ENCODE measurements around the gene FCHSD2.

FCHSD2 gene

DNA sequence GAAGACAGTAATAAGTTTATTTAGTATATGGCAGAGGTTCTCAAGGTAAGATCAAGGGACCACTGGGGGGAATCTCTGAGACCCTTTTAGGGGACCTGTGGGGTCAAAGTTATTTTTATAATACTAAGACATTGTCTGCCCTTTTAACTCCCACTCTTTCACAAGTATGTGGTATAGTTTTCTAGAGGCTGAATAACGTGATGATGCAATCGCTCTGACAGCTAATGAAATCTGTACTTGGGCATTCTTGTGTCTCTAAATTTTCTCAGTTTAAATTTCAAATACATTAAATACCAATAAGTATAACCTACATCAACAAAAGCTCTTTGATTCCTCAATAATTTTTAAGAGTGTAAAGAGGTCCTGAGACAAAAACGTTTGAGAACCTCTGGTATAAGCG lies 180.0 kb downstream of the FCHSD2 start:
- no peak for FAIRE-seq

- no peak for FAIRE-seq
Measured at GRCh38 chr11:72959998-72960731, 182.0 kb downstream of the FCHSD2 start.

DNA sequence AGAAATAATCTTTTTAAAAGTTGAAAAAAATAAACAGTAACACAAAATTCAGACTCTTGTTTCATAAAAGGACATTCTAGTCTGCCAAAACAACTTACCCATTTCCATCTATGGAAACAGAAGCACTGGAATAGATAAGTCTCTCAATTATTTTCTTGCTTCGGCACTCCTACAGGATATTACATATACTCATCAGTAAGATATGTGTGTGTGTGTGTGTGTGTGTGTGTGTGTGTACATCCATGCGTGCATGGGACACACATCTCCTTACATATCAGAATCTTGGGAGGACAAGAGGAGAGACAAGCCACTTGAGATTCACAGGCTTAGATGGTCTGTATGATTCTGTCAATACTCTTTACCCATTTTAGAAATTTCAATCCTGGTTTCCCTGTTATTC lies 183.3 kb downstream of the FCHSD2 start:
- no peak for FAIRE-seq

DNA sequence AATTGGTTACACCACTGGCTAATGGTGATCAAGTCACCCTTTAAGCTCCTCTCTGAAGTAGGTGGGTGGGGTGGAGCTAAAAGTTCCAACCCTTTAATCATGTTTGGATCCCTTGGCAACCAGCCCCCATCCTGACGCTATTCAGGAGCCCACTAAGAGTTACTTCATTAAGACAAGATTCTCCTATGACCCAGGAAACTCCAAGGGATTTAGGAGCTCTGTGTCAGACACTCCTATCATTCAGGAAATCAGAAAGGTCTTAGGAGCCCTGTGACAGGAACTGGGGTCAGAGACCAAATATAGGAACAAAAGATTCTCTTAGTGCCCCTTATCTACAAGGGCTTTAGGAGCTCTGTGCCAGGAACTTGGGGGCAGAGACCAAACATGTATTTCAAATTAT lies 186.7 kb downstream of the FCHSD2 start:
- no peak for FAIRE-seq

DNA sequence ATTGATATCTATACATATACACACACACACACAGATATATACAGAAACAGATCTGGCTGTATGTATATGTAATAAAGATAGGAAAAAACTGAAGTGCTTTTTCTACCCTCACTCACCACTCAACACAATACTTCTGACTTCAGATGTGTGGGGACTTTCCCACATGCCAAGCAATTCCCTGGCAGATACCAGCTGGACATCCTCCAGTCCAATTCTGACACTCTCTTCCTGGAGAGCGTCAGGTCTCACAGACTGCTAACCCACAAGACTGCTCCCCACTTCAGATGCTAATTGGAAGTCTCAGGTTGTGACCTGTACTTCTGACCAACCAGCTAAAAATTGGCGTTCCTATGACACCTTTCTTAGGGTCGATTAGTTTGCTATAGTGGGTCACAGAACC lies 187.3 kb downstream of the FCHSD2 start:
- FAIRE-seq, result no peak

DNA sequence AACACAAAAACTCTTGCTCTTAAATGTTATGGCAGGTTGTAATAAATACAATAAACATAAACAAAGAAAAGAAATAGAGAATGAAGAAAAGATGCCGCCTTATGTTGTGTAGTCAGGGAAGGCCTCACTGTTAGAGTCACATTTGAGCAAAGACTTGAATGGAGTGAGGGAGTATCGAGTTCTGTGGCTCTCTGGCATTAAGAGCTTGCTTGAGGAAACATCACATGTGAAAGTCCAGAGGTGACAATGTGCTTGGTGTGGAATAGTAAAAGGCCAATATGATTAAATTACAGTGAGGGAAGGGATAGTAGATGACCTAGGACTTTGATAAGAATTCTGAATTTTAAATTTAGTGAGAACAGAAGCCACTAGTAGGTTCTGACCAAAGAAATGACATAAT lies 188.5 kb downstream of the FCHSD2 start:
- FAIRE-seq, result no peak

DNA sequence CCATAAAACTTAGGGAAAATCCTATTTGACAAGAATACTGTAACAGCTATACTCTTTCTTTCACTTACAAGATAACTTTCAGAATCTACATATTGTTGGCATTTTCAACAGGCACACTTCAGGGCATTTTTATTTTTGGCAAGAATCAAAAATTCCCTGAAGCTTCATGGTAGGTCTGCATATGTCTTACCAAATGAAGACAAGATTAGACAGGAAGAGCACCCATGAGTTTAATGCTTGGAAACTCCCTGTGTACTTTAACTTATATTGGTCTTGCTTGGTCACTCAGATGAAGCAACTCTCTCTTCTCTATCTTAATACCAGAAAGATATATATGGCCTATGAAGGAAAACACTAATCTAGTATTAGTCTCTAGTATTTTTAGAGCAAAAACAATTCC lies 190.2 kb downstream of the FCHSD2 start:
- no peak for FAIRE-seq

GRCh38 chr11:72951193-72951592 lies 190.9 kb downstream of the FCHSD2 start:
- no peak for FAIRE-seq

DNA sequence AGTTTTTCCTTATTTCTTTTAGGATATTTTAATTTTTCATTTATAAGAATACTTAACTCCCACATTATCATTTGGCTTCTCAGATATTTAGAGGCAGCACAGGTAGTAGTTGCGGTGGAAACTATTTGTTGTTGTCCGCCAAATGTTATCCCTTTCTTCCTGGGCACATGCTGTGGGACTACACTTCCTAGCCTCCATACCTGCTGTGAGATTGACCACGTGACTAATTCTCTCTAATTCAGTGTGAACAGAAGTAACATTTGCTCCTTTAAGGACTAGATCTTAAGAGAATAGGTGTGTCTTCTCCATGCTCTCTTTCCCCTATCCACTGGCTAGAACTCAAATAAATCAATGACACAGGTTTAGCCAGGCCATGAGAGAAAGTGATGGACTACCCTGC lies 191.4 kb downstream of the FCHSD2 start:
- FAIRE-seq, result no peak

DNA sequence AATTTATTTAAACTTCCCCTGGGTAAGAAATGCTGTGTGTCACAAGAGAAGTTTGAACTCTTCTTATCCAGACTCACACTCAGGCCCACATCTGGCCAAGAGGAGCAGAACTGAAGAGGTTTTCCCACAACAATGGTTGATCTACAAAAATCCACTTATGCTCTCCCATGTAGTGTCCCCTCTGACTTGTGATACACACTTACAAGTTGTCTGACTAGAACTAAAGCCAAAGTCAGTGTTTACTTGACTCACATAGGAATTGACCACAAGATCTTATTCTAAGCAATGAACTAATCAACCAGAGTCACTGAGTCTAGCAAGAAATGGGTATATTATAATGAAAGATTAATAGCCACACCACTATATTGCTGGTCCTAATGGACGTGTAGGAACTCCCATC lies 194.9 kb downstream of the FCHSD2 start:
- FAIRE-seq, result no peak

DNA sequence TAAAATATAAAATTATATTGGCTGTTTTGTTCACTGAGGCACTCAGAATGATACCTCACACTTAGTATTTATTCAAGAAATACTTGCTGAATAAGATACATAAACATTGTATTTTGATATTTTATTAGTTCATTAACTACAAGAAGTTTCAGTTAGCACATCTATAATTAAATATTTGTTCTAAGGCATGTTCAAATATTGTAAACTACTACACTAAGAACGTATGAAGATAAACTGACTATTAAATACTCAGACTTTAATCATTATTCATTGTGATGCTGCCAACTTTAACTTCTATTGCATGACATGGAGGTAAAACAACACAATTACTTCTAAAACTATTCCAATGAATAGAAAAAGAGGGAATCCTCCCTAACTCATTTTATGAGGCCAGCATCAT lies 198.5 kb downstream of the FCHSD2 start:
- peak; percentile 10 for FAIRE-seq

GRCh38 chr11:72940417-72940816 lies 201.7 kb downstream of the FCHSD2 start:
- no peak for FAIRE-seq

- no peak for FAIRE-seq
Measured at GRCh38 chr11:72939031-72939430, 203.1 kb downstream of the FCHSD2 start.

- no peak for FAIRE-seq
Measured at GRCh38 chr11:72937439-72937838, 204.7 kb downstream of the FCHSD2 start.

DNA sequence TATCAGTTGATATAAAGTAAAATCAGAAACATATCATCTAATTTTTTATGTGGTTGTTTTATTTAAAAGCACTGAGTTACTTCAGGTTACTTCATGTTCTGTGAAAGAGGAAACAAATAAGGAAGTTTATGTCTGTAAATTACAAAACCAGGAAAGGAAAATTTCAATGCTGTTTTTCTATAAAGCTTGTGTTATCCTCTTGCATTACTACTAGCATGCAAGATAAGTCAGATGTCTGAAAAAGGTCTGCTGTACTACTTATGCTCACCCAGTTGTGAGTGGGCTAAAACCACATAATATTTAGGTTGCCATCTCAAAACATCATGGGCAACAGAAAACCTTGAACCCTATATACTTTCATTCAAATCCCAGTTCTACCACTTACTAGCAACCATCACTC lies 206.4 kb downstream of the FCHSD2 start:
- FAIRE-seq, result no peak

GRCh38 chr11:72932132-72932570 lies 210.0 kb downstream of the FCHSD2 start:
- no peak for FAIRE-seq

DNA sequence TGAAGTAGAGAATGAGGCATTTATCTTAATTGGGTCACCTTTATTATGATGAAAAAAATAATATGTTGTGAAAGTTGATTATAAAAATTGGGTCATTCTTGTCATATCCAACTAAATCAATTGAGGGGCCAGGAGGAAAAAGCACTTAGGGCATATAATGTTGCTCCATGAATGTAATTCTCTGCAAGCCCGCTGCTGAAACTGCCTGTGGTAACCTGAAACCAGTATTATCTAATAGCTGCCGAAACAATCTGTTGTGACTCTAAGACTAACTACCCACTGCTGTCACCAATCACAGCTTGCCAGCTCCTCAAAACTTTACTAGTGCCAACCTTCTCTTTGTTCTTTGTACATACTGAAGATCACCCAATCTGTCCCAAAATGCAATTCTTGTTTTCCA lies 212.1 kb downstream of the FCHSD2 start:
- FAIRE-seq, result no peak

DNA sequence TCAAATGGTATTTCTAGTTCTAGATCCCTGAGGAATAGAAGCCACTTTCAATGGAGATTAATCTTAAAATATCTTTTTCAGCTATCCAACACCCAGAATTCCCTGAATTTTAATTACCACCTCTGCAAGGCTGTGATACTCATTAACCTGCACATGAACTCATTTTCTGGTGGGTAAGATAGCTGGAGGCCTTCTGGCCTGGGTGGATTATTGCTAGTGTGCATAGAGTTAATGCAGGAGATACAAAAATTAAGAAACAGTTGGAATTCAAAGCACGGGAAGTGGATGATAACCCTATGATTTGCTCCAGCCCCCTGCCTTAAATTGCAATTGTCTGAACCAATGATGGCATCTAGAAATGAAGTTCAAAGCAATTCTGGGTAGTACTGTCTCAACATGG lies 212.9 kb downstream of the FCHSD2 start:
- FAIRE-seq, result no peak

GRCh38 chr11:72927380-72927779 lies 214.7 kb downstream of the FCHSD2 start:
- no peak for FAIRE-seq

DNA sequence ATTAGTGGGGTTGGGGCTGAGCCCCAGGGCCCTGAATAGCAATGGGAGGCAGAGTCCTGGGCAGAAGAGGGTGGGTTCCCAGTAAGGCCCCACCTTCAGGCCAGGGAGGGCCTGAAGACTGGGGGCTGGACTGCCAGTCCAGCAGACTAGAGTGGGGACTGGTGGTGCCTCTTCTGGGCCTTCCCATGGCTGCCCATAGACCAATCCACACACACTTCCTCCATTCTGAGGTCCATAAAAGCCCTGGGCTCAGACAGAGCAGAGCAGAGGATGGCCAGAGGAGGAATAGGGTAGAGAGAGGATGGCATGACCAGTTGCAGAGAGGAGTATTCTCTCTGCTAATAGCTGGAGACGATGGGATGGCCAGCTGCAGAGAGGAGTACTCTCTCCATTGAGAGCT lies 216.0 kb downstream of the FCHSD2 start:
- FAIRE-seq, result no peak

DNA sequence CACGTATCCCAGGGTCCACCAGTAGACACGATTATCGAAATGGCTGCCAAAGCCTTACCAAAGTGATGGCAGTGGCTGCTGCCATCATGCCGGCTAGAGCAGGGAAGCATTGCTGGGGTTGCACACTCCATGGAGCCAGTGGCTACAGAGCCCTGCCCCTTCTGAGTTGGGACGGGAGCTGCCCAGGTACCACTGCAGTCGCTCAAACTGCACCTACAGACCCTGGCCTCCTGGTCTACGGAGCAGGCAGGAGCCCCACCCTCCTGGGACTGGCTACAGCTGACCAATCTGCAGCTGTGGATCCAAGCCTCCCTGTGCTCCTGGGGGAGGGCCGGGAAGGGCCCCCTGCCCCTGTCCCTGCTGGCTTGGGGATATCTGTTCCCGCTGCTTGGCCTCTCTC lies 216.5 kb downstream of the FCHSD2 start:
- no peak for FAIRE-seq

- FAIRE-seq, result no peak
Measured at GRCh38 chr11:72924568-72925190, 217.4 kb downstream of the FCHSD2 start.

DNA sequence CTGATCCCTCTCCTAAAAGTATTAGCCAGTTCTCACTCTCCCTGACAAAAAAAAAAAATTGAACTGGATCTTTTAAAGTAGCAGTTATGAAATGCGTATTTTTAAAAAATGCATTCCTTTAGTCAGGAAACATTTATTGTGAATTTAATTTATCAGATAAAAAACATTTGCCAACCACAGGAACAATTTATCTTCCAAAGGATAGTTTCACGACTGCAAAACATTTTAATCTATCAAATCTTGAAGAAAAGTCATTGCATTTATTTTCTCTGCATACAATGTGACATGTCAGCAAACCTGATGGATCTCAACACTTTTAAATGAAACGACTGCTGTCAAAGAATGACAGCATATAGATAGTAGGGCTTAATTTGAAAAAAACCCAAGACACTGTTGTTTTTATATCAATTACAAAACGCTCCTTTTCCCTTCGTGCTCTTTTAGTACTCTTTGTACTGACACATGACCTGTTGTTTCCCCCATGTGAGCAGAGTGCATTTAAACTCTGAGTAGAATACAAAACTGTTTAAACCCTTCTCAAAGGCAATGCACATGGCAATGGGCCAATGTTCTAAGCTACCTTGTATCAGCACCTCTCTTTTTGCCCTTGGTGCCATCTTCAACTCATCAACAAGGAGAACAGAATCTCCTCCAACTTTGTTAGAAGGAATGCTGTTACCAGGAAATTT lies 220.9 kb downstream of the FCHSD2 start:
- no peak for FAIRE-seq

GRCh38 chr11:72920001-72920400 lies 222.1 kb downstream of the FCHSD2 start:
- no peak for FAIRE-seq
